Naive B cell (primary cell): ENCODE results near the gene BPIFA3. TPM values are rescaled to one million over a fixed set of nuclear protein-coding genes. Genes with fewer than 3 reads are reported as not detected.
A peak's percentile ranks its signal among the peaks of the same experiment; 100 is the strongest.

ENCODE experiments used
- ATAC-seq, 2 donors: fragments of 150-1000 bp; cut with Tn5 transposase; 2 replicates each; pipeline ENCODE4 v1.10.0; 2021; ENCODE audit warnings: low read depth in 2 of 2, mild to moderate bottlenecking in 2 of 2, moderate library complexity in 2 of 2
- DNase-seq: peaks from one replicate; pipeline ENCODE4 v3.0.0; 2022
- H3K27ac Mint-ChIP-seq, 6 donors: one replicate each; pipeline ENCODE4 v1.8.0; 2020 to 2022; ENCODE audit warnings: mild to moderate bottlenecking in 6 of 6, mixed read lengths in 6 of 6, moderate library complexity in 5 of 6, inconsistent platforms in 2 of 6
- H3K27me3 Mint-ChIP-seq, 3 donors: one replicate each; pipeline ENCODE4 v1.8.0; 2021 to 2022; ENCODE audit warnings: mixed read lengths in 3 of 3, mild to moderate bottlenecking in 1 of 3
- H3K36me3 Mint-ChIP-seq, 2 donors: one replicate each; pipeline ENCODE4 v1.8.0; 2020 to 2022; ENCODE audit warnings: mixed read lengths in 2 of 2, inconsistent platforms in 1 of 2, mild to moderate bottlenecking in 1 of 2
- H3K4me1 Mint-ChIP-seq, 3 donors: one replicate each; pipeline ENCODE4 v1.8.0; 2020 to 2022; ENCODE audit warnings: mixed read lengths in 3 of 3, inconsistent platforms in 1 of 3, mild to moderate bottlenecking in 1 of 3, moderate library complexity in 1 of 3
- H3K4me3 Mint-ChIP-seq, 8 donors: one replicate each; pipeline ENCODE4 v1.8.0; 2020 to 2022; ENCODE audit warnings: mild to moderate bottlenecking in 8 of 8, mixed read lengths in 8 of 8, moderate library complexity in 8 of 8, inconsistent platforms in 2 of 8
- H3K9me3 Mint-ChIP-seq, 7 donors: one replicate each; pipeline ENCODE4 v1.8.0; 2020 to 2022; ENCODE audit warnings: mixed read lengths in 7 of 7, mild to moderate bottlenecking in 5 of 7, inconsistent platforms in 2 of 7, moderate library complexity in 1 of 7
- polyA plus RNA-seq, 6 donors: library from polyadenylated mRNA; unstranded; fragments of 300-500 nt; fragmentation: Illumina TruSeq; gene quantifications; one replicate each; pipeline ENCODE4 v1.2.3, GENCODE V29; 2021; ENCODE audit warnings: low read depth in 6 of 6

BPIFA3 gene
- polyA plus RNA-seq, 6 donors from 2014 or later, result not detected

DNA sequence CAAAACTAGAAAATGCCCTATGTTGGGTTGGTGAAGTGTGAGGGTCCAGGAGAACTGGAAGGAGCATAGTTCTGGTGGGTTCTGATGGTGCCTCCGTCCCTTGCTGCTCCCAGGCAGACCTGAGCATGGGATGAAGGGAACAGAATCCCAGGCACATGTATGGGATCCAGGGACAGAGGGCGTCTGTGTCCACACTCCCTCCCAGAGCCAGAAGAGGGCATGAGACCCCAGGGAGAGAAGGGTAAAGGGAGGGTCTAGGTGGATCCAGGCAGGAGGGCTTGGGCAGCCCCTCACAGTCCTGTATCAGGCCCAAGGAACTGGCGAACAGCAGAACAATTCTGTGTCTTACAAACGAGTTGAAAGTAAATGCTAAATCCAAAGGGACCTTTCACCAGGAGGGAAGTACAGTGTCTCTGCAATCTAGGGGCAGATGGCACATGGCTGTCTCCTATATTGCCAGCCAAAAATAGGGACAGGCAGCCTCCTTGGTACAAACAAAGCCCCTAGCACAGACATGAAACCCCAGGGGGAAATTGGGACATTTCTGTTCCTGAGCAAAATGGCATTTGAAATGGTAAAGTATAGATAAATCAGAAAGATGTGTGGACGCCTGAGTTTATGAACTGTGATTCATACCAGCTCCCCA, 16.1 kb downstream of the BPIFA3 start:
- H3K27ac Mint-ChIP-seq, result peak overlapping the region in 1 of 6 donors; percentile 29
- DNase-seq (no peak), ATAC-seq (no peak)
- no peaks in the 10 kb centered on the region for H3K9me3 Mint-ChIP-seq
- no peaks in the 10 kb centered on the region for H3K4me1 Mint-ChIP-seq
- H3K36me3 Mint-ChIP-seq, result no peaks in the 10 kb centered on the region
- peaks cover 26 to 38% (median 31%) of the 10 kb centered on the region in 3 donors for H3K27me3 Mint-ChIP-seq
- no peak overlapping the region for H3K4me3 Mint-ChIP-seq

DNA sequence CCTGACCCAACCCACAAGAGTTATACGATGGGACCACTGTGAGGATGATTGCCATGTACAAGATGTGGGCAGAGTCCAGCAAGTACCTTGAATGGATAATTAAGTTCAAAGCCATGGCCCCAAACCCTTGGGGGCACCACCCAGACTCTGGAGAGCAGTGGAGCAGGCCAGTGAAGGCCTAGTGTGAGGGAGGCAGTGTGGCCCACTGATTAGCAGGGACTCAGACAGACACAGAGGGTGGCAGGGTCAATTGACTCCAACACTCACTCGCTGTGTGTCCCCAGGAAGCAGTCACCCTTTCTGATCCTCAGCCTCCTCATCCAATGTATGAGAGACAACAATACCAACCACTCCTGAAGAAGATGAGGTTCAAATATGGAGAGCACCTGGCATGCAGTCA, 16.9 kb downstream of the BPIFA3 start:
- DNase-seq (no peak), ATAC-seq (no peak)
- H3K4me3 Mint-ChIP-seq, result no peak overlapping the region
- no peaks in the 10 kb centered on the region for H3K9me3 Mint-ChIP-seq
- peaks cover 27 to 42% (median 32%) of the 10 kb centered on the region in 3 donors for H3K27me3 Mint-ChIP-seq
- no peak overlapping the region for H3K27ac Mint-ChIP-seq
- no peaks in the 10 kb centered on the region for H3K36me3 Mint-ChIP-seq
- no peaks in the 10 kb centered on the region for H3K4me1 Mint-ChIP-seq

DNA sequence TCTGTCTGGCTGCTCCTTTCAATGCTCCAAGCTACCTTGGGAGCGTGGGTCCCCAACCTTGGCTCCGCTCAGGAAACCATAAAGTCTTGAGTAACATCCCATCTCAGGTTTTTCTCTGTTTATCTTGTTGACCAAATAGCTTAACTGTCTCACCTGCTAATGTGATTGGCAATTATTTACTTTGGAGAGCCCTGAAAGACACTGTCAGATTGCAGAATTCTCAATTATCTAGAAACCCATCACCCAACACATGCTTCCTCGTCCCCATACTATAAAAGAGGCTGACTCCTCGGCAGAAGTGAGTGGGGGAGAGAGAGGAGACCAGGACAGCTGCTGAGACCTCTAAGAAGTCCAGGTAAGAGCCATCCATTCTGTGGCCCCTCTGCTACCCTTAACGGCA, 18.5 kb downstream of the BPIFA3 start, which contains the start of gene BPIFA1:
BPIFA1 (plus strand) TSS at position 301 of the 400 bp plus-strand sequence. CDS start 1,716 bp downstream, outside the sequence.
- H3K36me3 Mint-ChIP-seq, result no peaks in the 10 kb centered on the region
- H3K4me1 Mint-ChIP-seq, result no peaks in the 10 kb centered on the region

GRCh38 chr20:33236351-33236750, 19.2 kb downstream of the BPIFA3 start:
- Mint-ChIP-seq H3K4me3 (no peak overlapping the region), H3K36me3 (no peaks in the 10 kb centered on the region), H3K4me1 (no peaks in the 10 kb centered on the region), H3K9me3 (no peaks in the 10 kb centered on the region), H3K27ac (no peak overlapping the region), H3K27me3 (peaks cover 18 to 49% (median 25%) of the 10 kb centered on the region in 3 donors)
- no peak for DNase-seq
- ATAC-seq, result no peak

More for the DNA sequence above, 18.5 kb downstream of the BPIFA3 start, which contains the start of gene BPIFA1:
- peaks cover 18 to 55% (median 31%) of the 10 kb centered on the region in 3 donors for H3K27me3 Mint-ChIP-seq
- H3K4me3 Mint-ChIP-seq, result no peak within 1 kb of the TSS
- ATAC-seq (no peak), DNase-seq (no peak)
- no peak within 1 kb of the TSS for H3K27ac Mint-ChIP-seq
- H3K9me3 Mint-ChIP-seq, result no peaks in the 10 kb centered on the region

GRCh38 chr20:33237989-33238388, 20.8 kb downstream of the BPIFA3 start:
- Mint-ChIP-seq H3K9me3 (no peaks in the 10 kb centered on the region), H3K36me3 (no peaks in the 10 kb centered on the region), H3K27me3 (peaks cover 15 to 56% (median 33%) of the 10 kb centered on the region in 3 donors), H3K4me1 (no peaks in the 10 kb centered on the region), H3K27ac (peak overlapping the region in 1 of 6 donors; percentile 70), H3K4me3 (no peak overlapping the region)
- DNase-seq (no peak), ATAC-seq (no peak)

GRCh38 chr20:33239418-33239817, 22.3 kb downstream of the BPIFA3 start:
- no peak overlapping the region for H3K4me3 Mint-ChIP-seq
- DNase-seq, result no peak
- peaks cover 0 to 3% (median 0%) of the 10 kb centered on the region in 7 donors for H3K9me3 Mint-ChIP-seq
- H3K27ac Mint-ChIP-seq, result no peak overlapping the region
- no peaks in the 10 kb centered on the region for H3K4me1 Mint-ChIP-seq
- no peaks in the 10 kb centered on the region for H3K36me3 Mint-ChIP-seq
- no peak for ATAC-seq
- H3K27me3 Mint-ChIP-seq, result peaks cover 20 to 62% (median 31%) of the 10 kb centered on the region in 3 donors

GRCh38 chr20:33239979-33240736, 23.0 kb downstream of the BPIFA3 start:
- Mint-ChIP-seq H3K4me1 (no peaks in the 10 kb centered on the region), H3K27ac (no peak overlapping the region), H3K4me3 (no peak overlapping the region), H3K9me3 (peaks cover 0 to 3% (median 0%) of the 10 kb centered on the region in 7 donors), H3K27me3 (peaks cover 20 to 66% (median 31%) of the 10 kb centered on the region in 3 donors), H3K36me3 (no peaks in the 10 kb centered on the region)
- DNase-seq (no peak), ATAC-seq (no peak)

DNA sequence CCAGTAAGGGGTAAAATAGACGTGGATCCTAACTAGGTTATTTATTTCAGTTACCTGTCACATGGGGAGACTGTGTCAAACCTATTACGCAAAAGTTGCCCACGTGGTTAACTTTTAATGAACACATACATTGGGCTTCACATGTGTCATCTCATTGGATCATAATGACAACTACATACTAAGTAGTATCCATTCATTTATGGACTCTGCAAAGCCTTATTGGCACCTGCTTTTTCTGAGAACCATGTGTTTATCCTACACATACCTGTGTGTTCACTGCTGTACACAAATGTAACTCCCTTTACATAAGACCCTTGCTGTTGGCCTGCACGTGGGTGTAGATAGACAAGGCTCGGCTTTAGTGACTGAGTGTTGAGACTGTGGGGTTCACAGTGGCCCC, 23.8 kb downstream of the BPIFA3 start:
- H3K27me3 Mint-ChIP-seq, result peaks cover 20 to 66% (median 31%) of the 10 kb centered on the region in 3 donors
- DNase-seq (no peak), ATAC-seq (no peak)
- no peaks in the 10 kb centered on the region for H3K4me1 Mint-ChIP-seq
- H3K9me3 Mint-ChIP-seq, result peaks cover 0 to 3% (median 0%) of the 10 kb centered on the region in 7 donors
- H3K27ac Mint-ChIP-seq, result no peak overlapping the region
- H3K36me3 Mint-ChIP-seq, result no peaks in the 10 kb centered on the region
- no peak overlapping the region for H3K4me3 Mint-ChIP-seq

- no peaks in the 10 kb centered on the region for H3K36me3 Mint-ChIP-seq
- ATAC-seq (no peak), DNase-seq (no peak)
- H3K27ac Mint-ChIP-seq, result no peak overlapping the region
- peaks cover 17 to 58% (median 31%) of the 10 kb centered on the region in 3 donors for H3K27me3 Mint-ChIP-seq
- no peaks in the 10 kb centered on the region for H3K4me1 Mint-ChIP-seq
- no peak overlapping the region for H3K4me3 Mint-ChIP-seq
- H3K9me3 Mint-ChIP-seq, result peaks cover 0 to 3% (median 0%) of the 10 kb centered on the region in 7 donors
Observed at GRCh38 chr20:33242319-33243100, 25.4 kb downstream of the BPIFA3 start.

DNA sequence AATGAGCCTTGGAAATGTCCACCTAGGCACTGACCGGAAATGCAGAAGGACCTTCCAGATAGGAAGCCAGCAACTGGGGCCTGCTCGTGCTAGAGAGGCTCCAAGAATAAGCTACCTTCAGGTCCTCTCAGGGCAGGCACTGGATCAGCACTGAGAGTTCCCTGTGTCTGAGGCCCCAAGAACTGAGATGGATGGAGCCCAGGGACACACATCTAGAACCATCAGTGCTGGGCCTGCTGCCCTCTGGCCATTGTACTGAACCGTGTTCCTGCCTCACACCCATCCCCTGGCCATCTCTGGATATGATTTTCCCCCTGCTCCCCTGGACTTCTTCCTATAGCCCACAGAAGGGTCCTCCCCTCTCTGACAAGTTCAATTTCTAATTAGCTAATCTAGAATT, 28.9 kb downstream of the BPIFA3 start:
- DNase-seq, result no peak
- Mint-ChIP-seq H3K4me1 (no peaks in the 10 kb centered on the region), H3K4me3 (no peak overlapping the region), H3K9me3 (peaks cover 0 to 3% (median 0%) of the 10 kb centered on the region in 7 donors), H3K27me3 (peaks cover 11 to 32% (median 14%) of the 10 kb centered on the region in 3 donors), H3K27ac (no peak overlapping the region), H3K36me3 (no peaks in the 10 kb centered on the region)
- ATAC-seq, result no peak

DNA sequence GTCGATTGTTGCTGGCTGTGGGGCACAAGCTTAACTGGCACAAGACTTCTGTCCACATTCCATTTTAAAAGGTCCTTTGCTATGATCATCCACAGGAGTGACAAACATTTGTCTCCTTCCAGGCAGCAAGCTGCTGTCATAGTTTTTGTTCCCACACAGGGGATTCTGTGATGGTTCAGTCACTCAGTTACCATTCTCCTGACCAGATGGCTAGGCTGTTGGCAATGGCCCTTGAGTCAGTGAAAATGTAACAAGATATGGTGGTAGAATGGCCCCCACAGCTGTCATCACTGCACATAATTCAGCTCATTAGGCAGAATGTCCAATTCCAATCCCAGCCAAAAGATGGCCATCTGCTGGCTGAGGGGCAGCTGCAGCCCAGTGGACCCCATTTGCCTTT, 32.3 kb downstream of the BPIFA3 start:
- Mint-ChIP-seq H3K27ac (no peak overlapping the region), H3K4me3 (no peak overlapping the region), H3K27me3 (peaks cover 3 to 10% (median 5%) of the 10 kb centered on the region in 3 donors), H3K36me3 (no peaks in the 10 kb centered on the region), H3K9me3 (peaks cover 0 to 4% (median 2%) of the 10 kb centered on the region in 7 donors), H3K4me1 (no peaks in the 10 kb centered on the region)
- no peak for DNase-seq
- ATAC-seq, result no peak

GRCh38 chr20:33250666-33251065, 33.5 kb downstream of the BPIFA3 start:
- Mint-ChIP-seq H3K4me1 (no peaks in the 10 kb centered on the region), H3K27ac (no peak overlapping the region), H3K27me3 (peaks cover 3 to 13% (median 9%) of the 10 kb centered on the region in 3 donors), H3K36me3 (no peaks in the 10 kb centered on the region), H3K4me3 (no peak overlapping the region), H3K9me3 (peaks cover 0 to 5% (median 2%) of the 10 kb centered on the region in 7 donors)
- DNase-seq (no peak), ATAC-seq (no peak)

- peaks cover 4 to 20% (median 17%) of the 10 kb centered on the region in 3 donors for H3K27me3 Mint-ChIP-seq
- H3K9me3 Mint-ChIP-seq, result peaks cover 0 to 5% (median 3%) of the 10 kb centered on the region in 7 donors
- H3K36me3 Mint-ChIP-seq, result no peaks in the 10 kb centered on the region
- ATAC-seq (no peak), DNase-seq (no peak)
- no peak overlapping the region for H3K27ac Mint-ChIP-seq
- no peaks in the 10 kb centered on the region for H3K4me1 Mint-ChIP-seq
- H3K4me3 Mint-ChIP-seq, result no peak overlapping the region
Observed at GRCh38 chr20:33251496-33251895, 34.3 kb downstream of the BPIFA3 start.
